GM19395 (cell line): ENCODE measurements around the gene CRTC3.
"Not testable (repeated sequence)": the region's sequence is repeated elsewhere in the genome, so short reads cannot be mapped to it uniquely, and the experiment has no call there.

Experiments used
- ATAC-seq: cut with Tn5 transposase; IDR thresholded peaks from one replicate; pipeline ENCODE4 v1.9.1; 2021; ENCODE audit warnings: mild to moderate bottlenecking, moderate library complexity; ENCODE audit not compliant: unreplicated experiment

The CRTC3 gene

DNA sequence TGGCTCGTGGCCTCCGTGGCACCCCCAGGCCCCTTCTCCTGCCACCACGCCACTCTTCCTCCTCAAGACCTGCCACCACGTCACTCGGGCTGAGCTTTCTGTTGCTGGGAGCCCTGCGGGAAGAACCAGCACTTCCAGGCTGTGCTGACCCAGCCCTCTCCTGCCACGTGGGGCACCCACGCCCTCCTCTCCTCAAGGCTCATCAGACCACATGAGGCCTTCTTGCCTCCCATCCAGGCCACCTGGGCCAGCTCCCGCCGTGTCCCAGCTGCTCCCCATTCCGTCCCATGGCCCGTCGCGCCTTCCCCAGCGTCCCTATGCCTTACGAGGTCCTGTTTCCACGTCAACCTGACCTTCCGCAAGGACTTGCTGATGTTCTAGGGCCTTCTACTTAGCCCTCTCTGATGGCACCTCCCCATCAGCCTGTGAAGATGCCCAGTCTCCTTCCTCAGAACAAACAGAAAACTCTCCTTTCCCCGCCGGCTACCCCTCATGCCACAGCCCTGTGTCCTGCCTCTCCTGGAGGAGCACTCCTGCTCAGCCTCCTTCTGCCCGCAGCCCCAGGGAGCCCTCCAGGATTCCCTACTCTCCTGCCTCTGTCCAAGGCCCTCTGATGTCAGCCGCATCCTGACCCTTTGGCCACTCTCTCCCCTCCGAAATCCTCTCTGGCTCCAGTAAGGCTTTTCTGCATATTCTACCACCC lies 116.3 kb downstream of the CRTC3 start:
- ATAC-seq: no peak

DNA sequence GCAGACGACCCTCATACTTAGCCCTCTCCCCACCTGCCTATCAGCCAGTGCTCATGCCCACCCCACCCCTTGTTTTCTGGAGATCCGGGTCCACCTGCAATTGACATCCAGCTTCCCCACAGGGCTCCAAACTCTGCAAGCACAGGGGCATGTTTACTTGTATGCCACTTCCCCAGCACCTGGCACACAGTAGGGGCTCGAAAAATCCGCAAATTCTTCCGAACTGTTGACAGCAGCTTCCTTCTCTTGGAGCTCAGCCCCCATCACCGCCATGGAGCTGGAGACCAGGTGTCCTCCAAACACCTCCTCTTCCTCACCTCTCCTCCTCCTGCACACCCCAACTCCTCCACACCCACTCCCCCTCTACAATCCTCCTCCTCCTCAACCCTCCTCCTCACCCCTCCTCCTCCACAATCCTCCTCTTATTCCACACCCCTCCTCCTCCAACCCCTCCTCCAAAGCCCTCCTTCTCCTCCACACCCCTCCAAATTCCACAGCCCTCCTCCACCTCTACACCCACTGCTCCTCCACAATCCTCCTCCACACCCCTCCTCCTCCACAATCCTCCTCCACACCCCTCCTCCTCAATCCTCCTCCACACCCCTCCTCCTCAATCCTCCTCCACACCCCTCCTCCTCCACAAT lies 117.1 kb downstream of the CRTC3 start:
- no peak for ATAC-seq

DNA sequence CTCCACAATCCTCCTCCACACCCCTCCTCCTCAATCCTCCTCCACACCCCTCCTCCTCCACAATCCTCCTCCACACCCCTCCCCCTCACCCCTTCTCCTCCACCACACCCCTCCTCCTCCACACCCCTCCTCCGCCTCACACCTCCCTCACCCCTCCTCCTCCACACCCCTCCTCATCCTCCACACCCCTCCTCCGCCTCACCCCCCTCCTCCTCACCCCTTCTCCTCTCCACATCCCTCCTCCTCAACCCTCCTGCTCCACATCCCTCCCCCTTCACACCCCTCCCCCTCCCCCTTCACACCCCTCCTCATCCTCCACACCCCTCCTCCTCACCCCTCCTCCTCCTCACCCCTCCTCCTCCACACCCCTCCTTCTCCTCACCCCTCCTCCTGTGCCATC lies 117.6 kb downstream of the CRTC3 start:
- ATAC-seq: no peak

DNA sequence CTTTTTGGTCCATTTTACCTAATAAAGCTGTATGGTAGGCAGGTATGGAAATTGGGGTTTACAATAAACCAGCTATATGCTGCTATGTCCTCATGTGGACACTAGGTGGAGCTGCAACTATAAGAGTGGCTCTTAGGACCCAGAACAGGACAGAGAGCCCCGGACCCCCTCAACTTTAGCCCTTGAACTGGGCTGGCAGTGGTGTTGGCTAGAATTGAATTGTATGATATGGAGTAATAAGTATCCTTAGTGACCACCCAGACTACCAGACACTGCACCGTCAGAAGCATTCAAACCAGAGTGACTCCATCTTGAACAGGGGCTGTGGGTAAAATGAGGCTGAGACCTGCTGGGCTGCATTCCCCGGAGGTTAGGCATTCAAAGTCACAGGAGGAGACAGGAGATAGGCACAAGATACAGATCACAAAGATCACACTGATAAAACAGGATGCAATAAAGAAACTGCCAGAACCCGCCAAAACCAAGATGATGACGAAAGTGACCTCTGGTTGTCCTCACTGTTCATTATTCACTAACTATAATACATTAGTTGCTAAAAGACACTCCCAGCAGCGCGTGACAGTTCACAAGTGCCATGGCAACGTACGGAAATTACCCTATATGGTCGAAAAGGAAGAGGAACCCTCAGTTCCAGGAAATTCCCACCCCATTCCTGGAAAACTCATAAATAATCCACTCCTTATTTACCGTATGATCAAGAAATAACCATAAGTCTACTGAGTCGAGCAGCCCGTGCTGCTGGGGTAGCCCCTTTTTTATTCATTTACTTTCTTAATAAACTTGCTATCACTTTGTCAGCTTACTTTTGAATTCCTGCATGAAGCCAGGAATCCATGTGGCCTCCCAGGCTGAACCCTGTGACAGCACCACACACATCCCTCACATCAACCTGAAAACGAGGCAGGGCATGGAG lies 118.7 kb downstream of the CRTC3 start:
- ATAC-seq: peak; percentile 65

- no peak for ATAC-seq
Measured at GRCh38 chr15:90650117-90650955, 120.6 kb downstream of the CRTC3 start.

- ATAC-seq: no peak
Measured at GRCh38 chr15:90650956-90651689, 121.4 kb downstream of the CRTC3 start.

GRCh38 chr15:90654233-90655136 lies 124.8 kb downstream of the CRTC3 start:
- ATAC-seq: no peak

GRCh38 chr15:90657520-90658172 lies 127.9 kb downstream of the CRTC3 start:
- peak; percentile 38 for ATAC-seq

DNA sequence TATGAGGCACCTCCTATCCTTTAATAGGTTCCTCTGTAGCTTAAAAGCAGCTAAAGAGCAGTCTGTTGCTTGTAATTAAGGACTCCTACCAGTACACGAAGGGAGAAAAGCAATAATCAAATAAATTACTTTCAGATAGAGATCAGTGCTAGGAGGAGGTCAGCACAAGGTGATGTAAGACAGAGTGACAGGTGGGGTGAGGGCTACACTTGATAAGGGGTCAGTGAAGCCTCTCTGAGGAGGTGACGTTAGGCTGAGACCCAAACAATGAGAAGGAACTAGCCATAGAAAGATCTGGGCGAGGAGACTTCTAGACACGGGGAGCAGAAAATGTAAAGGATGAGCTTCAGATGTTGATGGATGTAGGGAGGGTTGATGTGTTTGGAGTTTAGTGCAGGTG lies 129.8 kb downstream of the CRTC3 start:
- ATAC-seq: no peak

GRCh38 chr15:90660195-90660998 lies 130.7 kb downstream of the CRTC3 start:
- peak; percentile 60 for ATAC-seq

GRCh38 chr15:90660999-90661330 lies 131.2 kb downstream of the CRTC3 start:
- ATAC-seq: not testable (repeated sequence)

- ATAC-seq: not testable (repeated sequence)
Measured at GRCh38 chr15:90664081-90664461, 134.3 kb downstream of the CRTC3 start.

DNA sequence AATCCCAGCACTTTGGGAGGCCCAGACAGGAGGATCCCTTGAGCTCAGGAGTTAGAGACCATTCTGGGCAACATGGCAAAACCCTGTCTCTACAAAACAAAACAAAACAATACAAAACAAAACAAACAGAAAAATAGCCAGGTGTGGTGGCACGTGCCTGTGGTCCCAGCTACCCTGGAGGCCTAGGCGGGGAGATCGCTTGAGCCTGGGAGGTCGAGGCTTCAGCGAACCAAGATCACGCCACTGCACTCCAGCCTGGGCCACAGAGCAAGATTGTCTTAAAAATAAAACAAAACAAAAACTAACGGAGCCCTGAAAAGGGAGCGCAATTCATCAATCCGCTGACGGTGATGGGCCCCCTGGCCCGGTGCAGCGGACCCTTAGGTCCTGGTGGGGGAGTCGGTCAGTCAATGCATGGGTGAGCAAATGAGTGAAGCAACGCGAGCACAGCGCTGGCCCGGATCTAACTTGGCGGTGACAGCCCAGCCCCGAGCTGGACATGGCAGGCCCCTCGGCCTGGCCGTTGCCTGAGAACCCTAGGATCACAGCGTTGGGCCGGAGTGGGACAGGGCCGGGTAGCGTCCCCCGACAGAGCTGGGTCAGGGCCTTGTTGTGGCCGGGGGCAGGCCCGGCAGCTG lies 135.0 kb downstream of the CRTC3 start:
- ATAC-seq: peak; percentile 7

DNA sequence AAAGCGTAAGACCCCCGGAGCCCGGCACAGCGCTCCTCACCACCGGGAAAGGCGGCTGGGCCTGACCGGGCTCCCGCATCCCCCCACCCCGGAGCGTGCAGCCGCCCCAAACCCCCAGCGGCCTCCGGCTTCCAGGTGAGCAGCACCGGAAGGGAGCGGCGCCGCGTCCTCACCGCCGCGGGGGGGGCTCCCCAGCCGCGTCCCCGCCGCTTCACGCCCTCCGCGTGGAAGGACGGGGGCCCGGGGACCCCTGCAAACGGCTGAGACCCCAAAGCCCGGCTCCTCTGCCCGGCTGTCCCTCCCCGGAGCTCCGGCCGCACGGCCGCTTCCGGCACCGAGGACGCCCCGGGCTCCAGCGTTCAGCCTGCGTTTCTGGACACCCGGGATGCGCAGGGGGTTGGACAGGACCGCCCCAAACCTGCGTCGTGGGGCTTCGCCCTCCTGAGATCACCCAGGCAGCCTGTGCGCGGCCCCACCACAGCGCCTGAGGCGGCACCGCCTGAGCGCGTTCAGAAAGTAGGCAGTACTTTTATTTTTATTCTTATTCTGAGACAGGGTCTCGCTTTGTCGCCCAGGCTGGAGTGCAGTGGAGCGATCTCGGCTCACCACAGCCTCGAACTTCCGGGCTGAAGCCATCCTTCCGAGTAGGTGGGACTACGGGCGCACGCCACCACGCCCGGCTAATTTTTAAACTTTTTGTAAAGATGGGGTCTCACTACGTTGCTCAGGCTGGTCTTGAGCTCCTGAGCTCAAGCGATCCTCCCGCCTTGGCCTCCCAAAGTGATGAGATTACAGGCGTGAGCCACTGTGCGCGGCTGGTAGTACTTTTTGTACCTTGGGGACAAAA lies 135.8 kb downstream of the CRTC3 start:
- peak; percentile 66 for ATAC-seq

GRCh38 chr15:90666135-90666909 lies 136.6 kb downstream of the CRTC3 start:
- no peak for ATAC-seq
